HepG2 (cell line): Measurements from ENCODE around the gene BCL2L1. TPM values are rescaled to one million over a fixed set of nuclear protein-coding genes. Genes with fewer than 3 reads are reported as not detected.

Source experiments
- ATAC-seq: fragments of 200-7000 bp; cut with Tn5 transposase; 3 replicates; pipeline ENCODE4 v1.9.1; 2020; ENCODE audit warnings: mild to moderate bottlenecking, moderate library complexity
- BruUV-seq: library from RNA; stranded (reverse); fragments of 400-500 nt; replicated peaks from 2 replicates; lab custom pipeline; 2021; lab: Mats Ljungman, UMichigan
- CTCF ChIA-PET: fragments of 300-600 bp; formaldehyde crosslinking; extraction: SDS; loops from one replicate; lab custom pipeline; 2021; ENCODE audit warnings: low total read pairs, inconsistent platforms, low intra/inter-chr PET ratio; lab: Yijun Ruan, JAX
- POLR2A ChIA-PET: fragments of 350-600 bp; sonication (Branson Sonifier 250); formaldehyde crosslinking; loops from one replicate; lab custom pipeline; 2020; ENCODE audit warnings: antibody characterized with exemption, inconsistent platforms; lab: Yijun Ruan, JAX
- DNase-seq: peaks from one replicate; pipeline ENCODE4 v3.0.0-alpha.2; 2015; ENCODE audit warnings: low spot score
- FAIRE-seq: peaks from 3 replicates; lab custom pipeline; 2011; peaks lifted over from hg19 to GRCh38; lab: Jason Lieb, UNC
- H2AFZ ChIP-seq: one replicate; pipeline ENCODE4 v1.6.1; 2011; ENCODE audit warnings: low read length, inconsistent platforms
- H3K27ac ChIP-seq: fragments of 300-600 bp; 3 replicates; pipeline ENCODE4 v1.8.0; 2011; ENCODE audit warnings: mixed run types, mild to moderate bottlenecking, mixed read lengths, low read length, inconsistent platforms; ENCODE audit not compliant: insufficient read depth; ENCODE audit errors: extremely low read length
- H3K27me3 ChIP-seq, 2 experiments: fragments of 200-600 bp in 1 of 2; 2 replicates in 1 of 2; 3 replicates in 1 of 2; pipeline versions ENCODE4 v1.6.0 to v1.8.0; 2011; ENCODE audit warnings: low read length in 2 of 2, mild to moderate bottlenecking in 2 of 2, moderate library complexity in 2 of 2, inconsistent platforms in 1 of 2; ENCODE audit not compliant: insufficient read depth in 2 of 2, control insufficient read depth in 1 of 2
- H3K36me3 ChIP-seq, 2 experiments: fragments of 200-600 bp in 1 of 2; replicated peaks in 1 of 2; 2 replicates in 1 of 2; 3 replicates in 1 of 2; pipeline versions ENCODE4 v1.5.1 to v1.8.0; 2011; ENCODE audit warnings: low read length in 2 of 2, inconsistent platforms in 1 of 2; ENCODE audit not compliant: insufficient read depth in 2 of 2, control insufficient read depth in 1 of 2
- H3K4me1 ChIP-seq: 2 replicates; pipeline ENCODE4 v1.5.1; 2012; ENCODE audit warnings: low read length, inconsistent platforms; ENCODE audit not compliant: insufficient read depth
- H3K4me2 ChIP-seq: 2 replicates; pipeline ENCODE4 v1.6.0; 2011; ENCODE audit warnings: low read depth, low read length, inconsistent platforms
- H3K4me3 ChIP-seq, 3 experiments: fragments of 200-600 bp in 1 of 3; sonication (generic), shearing (Covaris generic) in 1 of 3; replicated peaks in 1 of 3; 2 replicates each; pipeline ENCODE4 v1.5.1; 2011 to 2016; ENCODE audit warnings: low read length in 3 of 3, inconsistent platforms in 2 of 3, low read depth in 2 of 3, mild to moderate bottlenecking in 2 of 3, control low read depth in 1 of 3, mixed read lengths in 1 of 3; ENCODE audit not compliant: insufficient read depth in 1 of 3
- H3K79me2 ChIP-seq: one replicate; pipeline ENCODE4 v1.6.1; 2011; ENCODE audit warnings: low read length, inconsistent platforms; ENCODE audit not compliant: insufficient read depth
- H3K9ac ChIP-seq: 2 replicates; pipeline ENCODE4 v1.6.0; 2011; ENCODE audit warnings: mild to moderate bottlenecking, low read depth, low read length, inconsistent platforms; ENCODE audit not compliant: insufficient read depth
- H3K9me3 ChIP-seq: 2 replicates; pipeline ENCODE4 v1.5.1; 2012; ENCODE audit warnings: mild to moderate bottlenecking, low read length
- H4K20me1 ChIP-seq: 2 replicates; pipeline ENCODE4 v1.6.0; 2011; ENCODE audit warnings: inconsistent platforms, mild to moderate bottlenecking, low read length, moderate library complexity; ENCODE audit not compliant: insufficient read depth
- AGO2 ChIP-seq: fragments of 200-400 bp; formaldehyde crosslinking; optimal IDR thresholded peaks from 2 replicates; pipeline ENCODE3; 2017; ENCODE audit warnings: mild to moderate bottlenecking, low read depth, low read length, moderate library complexity
- CSRNP1 ChIP-seq: sonication (generic); formaldehyde crosslinking; IDR thresholded peaks from 2 replicates; pipeline ENCODE4 v1.8.1; 2023; ENCODE audit warnings: mild to moderate bottlenecking, missing genetic modification reagents
- JUN ChIP-seq: sonication (generic); formaldehyde crosslinking; IDR thresholded peaks from 2 replicates; pipeline ENCODE4 v1.4.0; 2020; ENCODE audit warnings: mild to moderate bottlenecking, missing genetic modification reagents
- NFKB2 ChIP-seq: sonication (generic); formaldehyde crosslinking; IDR thresholded peaks from 2 replicates; pipeline ENCODE4 v1.4.0; 2020; ENCODE audit warnings: missing genetic modification reagents, borderline replicate concordance
- PAF1 ChIP-seq: IDR thresholded peaks from 2 replicates; pipeline ENCODE4 v1.6.1; 2016; ENCODE audit warnings: missing genetic modification reagents, missing compliant biosample characterization
- POLR2A ChIP-seq, 2 experiments: IDR thresholded peaks; 2 replicates each; pipeline ENCODE4 v1.6.1; 2011; ENCODE audit warnings: low read depth in 2 of 2, low read length in 2 of 2, mild to moderate bottlenecking in 1 of 2, moderate library complexity in 1 of 2; ENCODE audit not compliant: insufficient read depth in 1 of 2
- POLR2G ChIP-seq: fragments of 200-400 bp; formaldehyde crosslinking; IDR thresholded peaks from 2 replicates; pipeline ENCODE4 v1.6.1; 2018; ENCODE audit warnings: mild to moderate bottlenecking, low read depth, low read length, moderate library complexity
- RBFOX2 ChIP-seq: fragments of 200-400 bp; formaldehyde crosslinking; IDR thresholded peaks from 2 replicates; pipeline ENCODE4 v1.6.1; 2017; ENCODE audit warnings: low read depth, mild to moderate bottlenecking, low read length
- SAFB2 ChIP-seq: sonication (generic); formaldehyde crosslinking; IDR thresholded peaks from 2 replicates; pipeline ENCODE4 v1.5.1; 2020; ENCODE audit warnings: missing genetic modification reagents, low read depth, mild to moderate bottlenecking, borderline replicate concordance
- SALL1 ChIP-seq: sonication (generic); formaldehyde crosslinking; IDR thresholded peaks from 2 replicates; pipeline ENCODE4 v1.8.0; 2022; ENCODE audit warnings: mild to moderate bottlenecking, missing genetic modification reagents
- SP140L ChIP-seq: sonication (generic); formaldehyde crosslinking; IDR thresholded peaks from 2 replicates; pipeline ENCODE4 v1.4.0; 2020; ENCODE audit warnings: missing genetic modification reagents, borderline replicate concordance
- TSC22D2 ChIP-seq: sonication (generic); formaldehyde crosslinking; IDR thresholded peaks from 2 replicates; pipeline ENCODE4 v1.5.1; 2020; ENCODE audit warnings: missing genetic modification reagents, mild to moderate bottlenecking, borderline replicate concordance
- ZC3H4 ChIP-seq: sonication (generic); formaldehyde crosslinking; IDR thresholded peaks from 2 replicates; pipeline ENCODE4 v1.4.0; 2020; ENCODE audit warnings: missing genetic modification reagents, borderline replicate concordance
- ZNF253 ChIP-seq: sonication (generic); formaldehyde crosslinking; IDR thresholded peaks from 2 replicates; pipeline ENCODE4 v1.8.0; 2022; ENCODE audit warnings: mild to moderate bottlenecking, missing genetic modification reagents, borderline replicate concordance
- ZNF441 ChIP-seq: sonication (generic); formaldehyde crosslinking; IDR thresholded peaks from 2 replicates; pipeline ENCODE4 v1.7.0; 2021; ENCODE audit warnings: missing genetic modification reagents, borderline replicate concordance
- ZNF484 ChIP-seq: sonication (generic); formaldehyde crosslinking; IDR thresholded peaks from 2 replicates; pipeline ENCODE4 v1.5.1; 2020; ENCODE audit warnings: mild to moderate bottlenecking, low read depth, missing genetic modification reagents, borderline replicate concordance
- ZNF687 ChIP-seq: sonication (generic); formaldehyde crosslinking; IDR thresholded peaks from 2 replicates; pipeline ENCODE4 v1.5.1; 2020; ENCODE audit warnings: mild to moderate bottlenecking, missing genetic modification reagents, moderate library complexity
- ZSCAN25 ChIP-seq: sonication (generic); formaldehyde crosslinking; IDR thresholded peaks from 2 replicates; pipeline ENCODE4 v1.8.0; 2022; ENCODE audit warnings: mild to moderate bottlenecking, missing genetic modification reagents
- WGBS: methylation state at CpG from one replicate; pipeline ENCODE4 v1.1.6; 2017; ENCODE audit warnings: low lambda C conversion rate; 5-methylcytosine and 5-hydroxymethylcytosine counted together
- in situ Hi-C: cut with HindIII; loops from 2 replicates; pipeline ENCODE4 v1.10.0; 2017; ENCODE audit warnings: low pct_unique_long_range_greater_than_20kb; ENCODE audit not compliant: extremely low pct_ligation_motif_present
- intact Hi-C: fragments of 100-400 bp; cut with micrococcal nuclease; formaldehyde crosslinking; loops from one replicate; pipeline ENCODE4 v1.10.0; 2022; ENCODE audit not compliant: unreplicated experiment
- polyA plus RNA-seq, 8 experiments: library from polyadenylated mRNA; depleted of rRNA in 3 of 8; stranded (reverse) in 7 of 8; unstranded in 1 of 8; fragments of >200 nt; fragmentation: Illumina TruSeq in 4 of 8; extraction: Trizol in 4 of 8; gene quantifications; 2 replicates each; pipeline versions ENCODE4 v1.2.1 to v1.2.3, GENCODE V29; 2011 to 2016; ENCODE audit warnings: low read depth in 4 of 8, missing spikeins in 1 of 8, mixed read lengths in 1 of 8; ENCODE audit not compliant: insufficient read depth in 1 of 8
- total RNA-seq, 5 experiments: library from RNA; depleted of rRNA; stranded (reverse); fragments of >200 nt; fragmentation: Illumina TruSeq; extraction: Trizol; gene quantifications; 2 replicates each; pipeline ENCODE4 v1.2.3, GENCODE V29; 2016; ENCODE audit warnings: low read depth in 1 of 5

Gene BCL2L1
- total and polyA plus RNA-seq, 2 of the 13 experiments (the other 11 are each of a cell fraction or from before 2014, with no cell fraction given), result 164 to 258 TPM

GRCh38 chr20:31684153-31685015, 38.3 kb downstream of the BCL2L1 start:
- H4K20me1 ChIP-seq, result peaks cover 32% of the 10 kb centered on the region
- CTCF ChIA-PET, result no interaction called here
- H3K4me2 ChIP-seq, result no peak overlapping the region
- peaks cover 80% of the 10 kb centered on the region for H3K4me1 ChIP-seq
- FAIRE-seq (no peak), ATAC-seq (0 out of 3 replicates have a peak, but pooled peaks have one; percentile 3), DNase-seq (no peak)
- no peak overlapping the region for H3K27ac ChIP-seq
- in situ Hi-C loops, result no loop called here
- H3K36me3 ChIP-seq, result peaks cover 61 to 83% of the 10 kb centered on the region in 2 experiments
- H2AFZ ChIP-seq, result no peak overlapping the region
- no TSS peak for BruUV-seq
- intact Hi-C loops, result no loop called here
- H3K4me3 ChIP-seq, result no peak overlapping the region
- no peaks in the 10 kb centered on the region for H3K27me3 ChIP-seq
- POLR2A ChIA-PET, result interaction anchor here (1.0 to 20.7 kb wide), 6 partner anchors 10 to 79 kb away, joined by 3 to 643 read pairs (median 29); partner anchors contain the start of genes BCL2L1 and ID1
- H3K79me2 ChIP-seq, result peaks cover 90% of the 10 kb centered on the region
- H3K9me3 ChIP-seq, result no peaks in the 10 kb centered on the region
- 93% methylated on average over 11 of the region's 11 CpGs for WGBS
- H3K9ac ChIP-seq, result no peak overlapping the region
- no peak for TF ChIP-seq CSRNP1
- no peak for TF ChIP-seq ZNF441 (CRISPR knock-in tag)
- TF ChIP-seq NFKB2 (CRISPR knock-in tag), result peak; percentile 48; the same call in 1 of the 2 replicates
- TF ChIP-seq SALL1 (CRISPR knock-in tag), result 0 out of 2 replicates have a peak, but pooled peaks have one; percentile 4
- no peak for TF ChIP-seq JUN (CRISPR knock-in tag)
- no peak for TF ChIP-seq ZNF484 (CRISPR knock-in tag)
- TF ChIP-seq ZSCAN25 (CRISPR knock-in tag), result peak; percentile 49; the same call in 1 of the 2 replicates
- no peak for TF ChIP-seq SP140L (CRISPR knock-in tag)
- TF ChIP-seq RBFOX2, result 0 out of 2 replicates have a peak, but pooled peaks have one; percentile 44
- TF ChIP-seq TSC22D2 (CRISPR knock-in tag), result peak; percentile 46; the same call in 1 of the 2 replicates
- peak in 1 of 2 experiments; percentile 62; a peak in 2 of 4 replicates for TF ChIP-seq POLR2A (IDR thresholded peaks at IDR 0.05; ENCODE audit: insufficient read depth in 1 of 2, low read depth in 2 of 2, low read length in 2 of 2)
- peak; percentile 74 for TF ChIP-seq AGO2
- peak; percentile 59 for TF ChIP-seq POLR2G
- peak; percentile 38 for TF ChIP-seq ZNF687 (CRISPR knock-in tag)
- TF ChIP-seq PAF1 (CRISPR knock-in tag), result 0 out of 2 replicates have a peak, but pooled peaks have one; percentile 37
- peak; percentile 53; the same call in 1 of the 2 replicates for TF ChIP-seq ZC3H4 (CRISPR knock-in tag)
- TF ChIP-seq ZNF253 (CRISPR knock-in tag), result 0 out of 2 replicates have a peak, but pooled peaks have one; percentile 37
- TF ChIP-seq SAFB2 (CRISPR knock-in tag), result no peak
